SK-N-SH (cell line): Measurements from ENCODE around the gene SEMA4D. TPM values are rescaled to one million over a fixed set of nuclear protein-coding genes. Genes with fewer than 3 reads are reported as not detected.

Experiments
- CTCF ChIA-PET: fragments of 300-600, 350-600 bp; formaldehyde crosslinking; extraction: SDS; loops from one replicate; lab custom pipeline; 2021; lab: Yijun Ruan, JAX
- POLR2A ChIA-PET: fragments of 350-600 bp; sonication (Branson Sonifier 250); formaldehyde crosslinking; extraction: SDS; loops from one replicate; lab custom pipeline; 2020; ENCODE audit warnings: antibody characterized with exemption, inconsistent platforms; lab: Yijun Ruan, JAX
- DNase-seq: peaks from one replicate; pipeline ENCODE4 v3.0.0; 2012
- H2AFZ ChIP-seq: fragments of 200-600 bp; sonication (generic); 2 replicates; pipeline ENCODE4 v1.8.1; 2016; ENCODE audit warnings: antibody characterized with exemption, mild to moderate bottlenecking, low read depth
- H3F3A ChIP-seq: fragments of 200-600 bp; sonication (generic); replicated peaks from 2 replicates; pipeline ENCODE3; 2016; ENCODE audit warnings: antibody characterized with exemption, mild to moderate bottlenecking; ENCODE audit not compliant: insufficient read depth
- H3K27ac ChIP-seq, 2 experiments: fragments of 200-500 bp in 1 of 2; fragments of 200-600 bp in 1 of 2; sonication (Bioruptor generic) in 1 of 2; sonication (generic), shearing (Covaris generic) in 1 of 2; 2 replicates each; pipeline versions ENCODE4 v1.5.1 to v1.6.1; 2014 to 2016; ENCODE audit warnings: low read depth in 2 of 2, inconsistent platforms in 1 of 2, low read length in 1 of 2, mild to moderate bottlenecking in 1 of 2, mixed read lengths in 1 of 2
- H3K27me3 ChIP-seq: fragments of 200-600 bp; sonication (generic), shearing (Covaris generic); 2 replicates; pipeline ENCODE4 v1.6.1; 2016; ENCODE audit warnings: mixed run types; ENCODE audit not compliant: insufficient read depth
- H3K36me3 ChIP-seq, 2 experiments: fragments of 200-500 bp in 1 of 2; fragments of 200-600 bp in 1 of 2; sonication (Bioruptor generic) in 1 of 2; sonication (generic) in 1 of 2; replicated peaks in 1 of 2; 2 replicates each; pipeline versions ENCODE3 to v1.5.1; 2014 to 2016; ENCODE audit warnings: low read length in 1 of 2, mild to moderate bottlenecking in 1 of 2; ENCODE audit not compliant: insufficient read depth in 2 of 2, control insufficient read depth in 1 of 2
- H3K4me1 ChIP-seq, 2 experiments: fragments of 200-500 bp in 1 of 2; fragments of 200-600 bp in 1 of 2; sonication (Bioruptor generic) in 1 of 2; sonication (generic), shearing (Covaris generic) in 1 of 2; 2 replicates each; pipeline versions ENCODE4 v1.5.1 to v1.6.1; 2014 to 2016; ENCODE audit warnings: low read depth in 1 of 2, low read length in 1 of 2, mixed run types in 1 of 2; ENCODE audit not compliant: insufficient read depth in 2 of 2, control insufficient read depth in 1 of 2
- H3K4me2 ChIP-seq: fragments of 200-600 bp; sonication (generic), shearing (Covaris generic); 2 replicates; pipeline ENCODE4 v1.6.1; 2017; ENCODE audit warnings: mixed run types
- H3K4me3 ChIP-seq, 2 experiments: fragments of 200-500 bp in 1 of 2; fragments of 200-600 bp in 1 of 2; sonication (Bioruptor generic) in 1 of 2; sonication (generic), shearing (Covaris generic) in 1 of 2; 2 replicates each; pipeline versions ENCODE4 v1.5.1 to v1.8.1; 2014 to 2016; ENCODE audit warnings: low read depth in 2 of 2, inconsistent platforms in 1 of 2, low read length in 1 of 2, mild to moderate bottlenecking in 1 of 2, mixed read lengths in 1 of 2, moderate library complexity in 1 of 2
- H3K79me2 ChIP-seq: fragments of 200-600 bp; sonication (generic); 2 replicates; pipeline ENCODE4 v1.8.1; 2017; ENCODE audit warnings: mild to moderate bottlenecking; ENCODE audit not compliant: insufficient read depth
- H3K9ac ChIP-seq: fragments of 200-600 bp; sonication (generic); 2 replicates; pipeline ENCODE4 v1.6.1; 2017; ENCODE audit warnings: mixed run types
- H3K9me2 ChIP-seq: fragments of 200-600 bp; sonication (generic); 2 replicates; pipeline ENCODE4 v1.6.1; 2017; ENCODE audit warnings: mixed run types
- H3K9me3 ChIP-seq: fragments of 200-600 bp; sonication (generic); 2 replicates; pipeline ENCODE4 v1.6.1; 2017; ENCODE audit warnings: mixed run types, mild to moderate bottlenecking, moderate library complexity
- H4K20me1 ChIP-seq: fragments of 200-600 bp; sonication (generic); 2 replicates; pipeline ENCODE4 v1.6.1; 2017; ENCODE audit warnings: mild to moderate bottlenecking, mixed run types; ENCODE audit not compliant: insufficient read depth
- CHD2 ChIP-seq: fragments of 150-350 bp; IDR thresholded peaks from 2 replicates; pipeline ENCODE4 v1.6.1; 2018; ENCODE audit warnings: low read length; ENCODE audit not compliant: partially characterized antibody
- FOSL2 ChIP-seq: IDR thresholded peaks from 2 replicates; pipeline ENCODE4 v1.4.0; 2012; ENCODE audit warnings: low read depth, mild to moderate bottlenecking, moderate library complexity, borderline replicate concordance
- FOXJ3 ChIP-seq: sonication (generic); formaldehyde crosslinking; IDR thresholded peaks from 2 replicates; pipeline ENCODE4 v1.5.1; 2020; ENCODE audit warnings: mild to moderate bottlenecking, missing genetic modification reagents
- FOXM1 ChIP-seq: IDR thresholded peaks from 2 replicates; pipeline ENCODE4 v1.4.0; 2012; ENCODE audit warnings: low read depth, mild to moderate bottlenecking
- GABPA ChIP-seq: IDR thresholded peaks from 2 replicates; pipeline ENCODE4 v1.4.0; 2012; ENCODE audit warnings: low read depth, mild to moderate bottlenecking
- GATA2 ChIP-seq: sonication (generic); formaldehyde crosslinking; IDR thresholded peaks from 2 replicates; pipeline ENCODE4 v1.5.0; 2020; ENCODE audit warnings: mild to moderate bottlenecking, missing genetic modification reagents
- IRF3 ChIP-seq: fragments of 150-350 bp; IDR thresholded peaks from 2 replicates; pipeline ENCODE4 v1.6.1; 2016; ENCODE audit warnings: mild to moderate bottlenecking, low read depth, low read length
- MEF2A ChIP-seq: IDR thresholded peaks from 2 replicates; pipeline ENCODE4 v1.4.0; 2012; ENCODE audit warnings: low read depth, borderline replicate concordance
- NRF1 ChIP-seq: IDR thresholded peaks from 2 replicates; pipeline ENCODE4 v1.6.1; 2012; ENCODE audit warnings: low read depth, mild to moderate bottlenecking, low read length
- POLR2AphosphoS5 ChIP-seq: IDR thresholded peaks from 2 replicates; pipeline ENCODE4 v1.6.1; 2012; ENCODE audit warnings: low read depth, low read length
- RAD21 ChIP-seq: IDR thresholded peaks from 2 replicates; pipeline ENCODE4 v1.6.1; 2012; ENCODE audit warnings: mild to moderate bottlenecking, low read length
- RCOR1 ChIP-seq: fragments of 150-350 bp; IDR thresholded peaks from 2 replicates; pipeline ENCODE4 v1.6.1; 2017; ENCODE audit warnings: antibody characterized with exemption, low read length
- RFX5 ChIP-seq: IDR thresholded peaks from 2 replicates; pipeline ENCODE4 v1.6.1; 2012; ENCODE audit warnings: mild to moderate bottlenecking, improper control_type of control experiment, low read length
- RXRA ChIP-seq: IDR thresholded peaks from 2 replicates; pipeline ENCODE4 v1.4.0; 2012; ENCODE audit warnings: low read depth, mild to moderate bottlenecking, borderline replicate concordance
- SMC3 ChIP-seq: IDR thresholded peaks from 2 replicates; pipeline ENCODE4 v1.6.1; 2012; ENCODE audit warnings: low read depth, low read length, improper control_type of control experiment
- TEAD4 ChIP-seq: IDR thresholded peaks from 2 replicates; pipeline ENCODE4 v1.4.0; 2012; ENCODE audit warnings: mild to moderate bottlenecking, borderline replicate concordance; ENCODE audit not compliant: insufficient read depth
- YY1 ChIP-seq: IDR thresholded peaks from 2 replicates; pipeline ENCODE4 v1.4.0; 2012; ENCODE audit warnings: low read depth, mild to moderate bottlenecking
- WGBS: methylation state at CpG from one replicate; pipeline ENCODE4 v1.1.6; 2017; ENCODE audit warnings: low lambda C conversion rate; 5-methylcytosine and 5-hydroxymethylcytosine counted together
- polyA plus RNA-seq, 3 experiments: library from polyadenylated mRNA; depleted of rRNA; stranded (reverse); fragments of >200 nt; gene quantifications; 2 replicates each; pipeline ENCODE4 v1.2.3, GENCODE V29; 2012
- TF ChIP-seq, protein P1 (sequence below): fragments of 200-600 bp; sonication (generic); IDR thresholded peaks from 2 replicates; pipeline ENCODE4 v1.6.1; 2017; ENCODE audit warnings: antibody characterized with exemption, mild to moderate bottlenecking, moderate library complexity
- TF ChIP-seq, protein P2 (sequence below): IDR thresholded peaks from 2 replicates; pipeline ENCODE4 v1.6.1; 2012; ENCODE audit warnings: mild to moderate bottlenecking, low read depth, low read length, moderate library complexity
- TF ChIP-seq, protein P3 (sequence below): IDR thresholded peaks from 2 replicates; pipeline ENCODE4 v1.4.0; 2012; ENCODE audit warnings: low read depth, borderline replicate concordance
- TF ChIP-seq, protein P4 (sequence below): fragments of 150-350 bp; IDR thresholded peaks from 2 replicates; pipeline ENCODE4 v1.6.1; 2017; ENCODE audit warnings: antibody characterized with exemption, low read length, low read depth, borderline replicate concordance

SEMA4D gene
- polyA plus RNA-seq, 1 of the 3 experiments (the other 2 are of a cell fraction): 4.8 TPM

DNA sequence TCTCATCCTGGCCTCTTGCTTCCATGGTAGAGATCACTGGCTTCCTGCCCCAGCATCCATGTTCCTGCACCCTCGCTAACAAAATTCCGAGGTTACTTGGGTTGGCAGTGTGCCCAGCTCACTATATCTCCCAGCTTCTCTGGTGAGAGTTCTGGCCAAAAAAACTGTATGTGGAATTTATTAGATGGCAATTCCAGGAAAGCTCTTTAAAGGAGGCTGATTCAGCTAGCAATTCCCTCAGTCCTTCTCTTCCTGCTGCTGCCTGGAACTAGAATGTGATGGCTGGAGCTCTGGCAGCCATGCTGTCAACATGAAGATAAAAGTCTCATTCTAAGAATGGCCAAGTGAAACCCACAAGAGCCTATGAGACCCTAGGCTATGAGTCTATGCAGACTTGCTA is 90.8 kb downstream of the SEMA4D start:
- Histone ChIP-seq H3K9me2 (no peaks in the 10 kb centered on the region), H3K27ac (peak overlapping the region in 1 of 2 experiments; percentile 3; a peak in 1 of 4 replicates), H3K9ac (no peak overlapping the region), H3K9me3 (no peaks in the 10 kb centered on the region), H4K20me1 (no peaks in the 10 kb centered on the region), H3K4me2 (no peak overlapping the region), H3K27me3 (no peaks in the 10 kb centered on the region), H3F3A (no peaks in the 10 kb centered on the region), H2AFZ (no peak overlapping the region), H3K4me1 (peaks cover 0 to 38% of the 10 kb centered on the region in 2 experiments; a peak in 1 of 4 replicates), H3K79me2 (no peaks in the 10 kb centered on the region), H3K4me3 (no peak overlapping the region), H3K36me3 (no peaks in the 10 kb centered on the region)
- no peak for DNase-seq
- TF ChIP-seq GATA2 (CRISPR knock-in tag): no peak
- TF ChIP-seq YY1: no peak
- TF ChIP-seq, protein P1, sequence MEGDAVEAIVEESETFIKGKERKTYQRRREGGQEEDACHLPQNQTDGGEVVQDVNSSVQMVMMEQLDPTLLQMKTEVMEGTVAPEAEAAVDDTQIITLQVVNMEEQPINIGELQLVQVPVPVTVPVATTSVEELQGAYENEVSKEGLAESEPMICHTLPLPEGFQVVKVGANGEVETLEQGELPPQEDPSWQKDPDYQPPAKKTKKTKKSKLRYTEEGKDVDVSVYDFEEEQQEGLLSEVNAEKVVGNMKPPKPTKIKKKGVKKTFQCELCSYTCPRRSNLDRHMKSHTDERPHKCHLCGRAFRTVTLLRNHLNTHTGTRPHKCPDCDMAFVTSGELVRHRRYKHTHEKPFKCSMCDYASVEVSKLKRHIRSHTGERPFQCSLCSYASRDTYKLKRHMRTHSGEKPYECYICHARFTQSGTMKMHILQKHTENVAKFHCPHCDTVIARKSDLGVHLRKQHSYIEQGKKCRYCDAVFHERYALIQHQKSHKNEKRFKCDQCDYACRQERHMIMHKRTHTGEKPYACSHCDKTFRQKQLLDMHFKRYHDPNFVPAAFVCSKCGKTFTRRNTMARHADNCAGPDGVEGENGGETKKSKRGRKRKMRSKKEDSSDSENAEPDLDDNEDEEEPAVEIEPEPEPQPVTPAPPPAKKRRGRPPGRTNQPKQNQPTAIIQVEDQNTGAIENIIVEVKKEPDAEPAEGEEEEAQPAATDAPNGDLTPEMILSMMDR: no peak
- no peak for TF ChIP-seq RCOR1
- no peak for TF ChIP-seq CHD2
- no peak for TF ChIP-seq GABPA
- TF ChIP-seq FOXJ3 (CRISPR knock-in tag): no peak
- no peak for TF ChIP-seq NRF1
- TF ChIP-seq, protein P2, sequence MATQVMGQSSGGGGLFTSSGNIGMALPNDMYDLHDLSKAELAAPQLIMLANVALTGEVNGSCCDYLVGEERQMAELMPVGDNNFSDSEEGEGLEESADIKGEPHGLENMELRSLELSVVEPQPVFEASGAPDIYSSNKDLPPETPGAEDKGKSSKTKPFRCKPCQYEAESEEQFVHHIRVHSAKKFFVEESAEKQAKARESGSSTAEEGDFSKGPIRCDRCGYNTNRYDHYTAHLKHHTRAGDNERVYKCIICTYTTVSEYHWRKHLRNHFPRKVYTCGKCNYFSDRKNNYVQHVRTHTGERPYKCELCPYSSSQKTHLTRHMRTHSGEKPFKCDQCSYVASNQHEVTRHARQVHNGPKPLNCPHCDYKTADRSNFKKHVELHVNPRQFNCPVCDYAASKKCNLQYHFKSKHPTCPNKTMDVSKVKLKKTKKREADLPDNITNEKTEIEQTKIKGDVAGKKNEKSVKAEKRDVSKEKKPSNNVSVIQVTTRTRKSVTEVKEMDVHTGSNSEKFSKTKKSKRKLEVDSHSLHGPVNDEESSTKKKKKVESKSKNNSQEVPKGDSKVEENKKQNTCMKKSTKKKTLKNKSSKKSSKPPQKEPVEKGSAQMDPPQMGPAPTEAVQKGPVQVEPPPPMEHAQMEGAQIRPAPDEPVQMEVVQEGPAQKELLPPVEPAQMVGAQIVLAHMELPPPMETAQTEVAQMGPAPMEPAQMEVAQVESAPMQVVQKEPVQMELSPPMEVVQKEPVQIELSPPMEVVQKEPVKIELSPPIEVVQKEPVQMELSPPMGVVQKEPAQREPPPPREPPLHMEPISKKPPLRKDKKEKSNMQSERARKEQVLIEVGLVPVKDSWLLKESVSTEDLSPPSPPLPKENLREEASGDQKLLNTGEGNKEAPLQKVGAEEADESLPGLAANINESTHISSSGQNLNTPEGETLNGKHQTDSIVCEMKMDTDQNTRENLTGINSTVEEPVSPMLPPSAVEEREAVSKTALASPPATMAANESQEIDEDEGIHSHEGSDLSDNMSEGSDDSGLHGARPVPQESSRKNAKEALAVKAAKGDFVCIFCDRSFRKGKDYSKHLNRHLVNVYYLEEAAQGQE: no peak
- WGBS: 48% methylated on average over 2 of the region's 2 CpGs
- ChIA-PET POLR2A (no interaction called here), CTCF (interaction anchor here (1.2 to 1.5 kb wide), 2 partner anchors 88 to 144 kb away, joined by 3 read pairs; partner anchors contain the start of gene SECISBP2)

DNA sequence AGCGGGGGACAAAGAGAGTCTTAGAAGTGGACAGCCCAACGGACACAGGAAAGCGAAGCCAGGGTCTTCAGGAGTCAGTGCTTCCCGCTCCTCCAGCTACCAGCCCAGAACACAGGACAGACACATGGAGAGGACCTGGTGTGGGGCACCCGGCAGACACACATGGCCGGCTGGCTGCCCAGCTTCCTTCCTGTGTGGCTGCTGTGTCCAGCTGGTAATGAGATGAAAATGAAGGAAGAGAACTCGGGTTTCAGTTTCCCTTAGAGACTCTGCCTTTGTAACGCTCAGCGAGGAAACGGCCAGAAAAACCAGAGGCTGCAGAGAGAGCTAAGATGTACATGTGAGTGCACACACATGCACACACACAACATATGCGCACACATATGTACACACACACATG is 92.1 kb downstream of the SEMA4D start:
- DNase-seq: peak; percentile 57
- Histone ChIP-seq H3K9me2 (no peaks in the 10 kb centered on the region), H3K4me2 (no peak overlapping the region), H3K4me3 (no peak overlapping the region), H3K79me2 (no peaks in the 10 kb centered on the region), H3K9ac (no peak overlapping the region), H3K4me1 (peaks cover 0 to 32% of the 10 kb centered on the region in 2 experiments; a peak in 1 of 4 replicates), H3K36me3 (no peaks in the 10 kb centered on the region), H3K27ac (peak overlapping the region in 1 of 2 experiments; percentile 58; a peak in 2 of 4 replicates), H4K20me1 (no peaks in the 10 kb centered on the region), H2AFZ (no peak overlapping the region), H3K9me3 (no peaks in the 10 kb centered on the region), H3K27me3 (no peaks in the 10 kb centered on the region), H3F3A (no peaks in the 10 kb centered on the region)
- ChIA-PET CTCF (interaction anchor here (0.9 to 1.5 kb wide), 2 partner anchors 87 to 143 kb away, joined by 3 read pairs; partner anchors contain the start of gene SECISBP2), POLR2A (no interaction called here)
- 86% methylated on average over 11 of the region's 11 CpGs for WGBS
- no peak for TF ChIP-seq RAD21
- TF ChIP-seq MEF2A: no peak
- TF ChIP-seq, protein P3, sequence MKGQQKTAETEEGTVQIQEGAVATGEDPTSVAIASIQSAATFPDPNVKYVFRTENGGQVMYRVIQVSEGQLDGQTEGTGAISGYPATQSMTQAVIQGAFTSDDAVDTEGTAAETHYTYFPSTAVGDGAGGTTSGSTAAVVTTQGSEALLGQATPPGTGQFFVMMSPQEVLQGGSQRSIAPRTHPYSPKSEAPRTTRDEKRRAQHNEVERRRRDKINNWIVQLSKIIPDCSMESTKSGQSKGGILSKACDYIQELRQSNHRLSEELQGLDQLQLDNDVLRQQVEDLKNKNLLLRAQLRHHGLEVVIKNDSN: no peak
- no peak for TF ChIP-seq FOXJ3 (CRISPR knock-in tag)
- no peak for TF ChIP-seq POLR2AphosphoS5
- no peak for TF ChIP-seq RFX5
- TF ChIP-seq SMC3: no peak
- no peak for TF ChIP-seq GATA2 (CRISPR knock-in tag)
- no peak for TF ChIP-seq IRF3
- no peak for TF ChIP-seq FOXM1
- TF ChIP-seq TEAD4: no peak
- TF ChIP-seq GABPA: no peak
- TF ChIP-seq FOSL2: no peak
- TF ChIP-seq, protein P4, sequence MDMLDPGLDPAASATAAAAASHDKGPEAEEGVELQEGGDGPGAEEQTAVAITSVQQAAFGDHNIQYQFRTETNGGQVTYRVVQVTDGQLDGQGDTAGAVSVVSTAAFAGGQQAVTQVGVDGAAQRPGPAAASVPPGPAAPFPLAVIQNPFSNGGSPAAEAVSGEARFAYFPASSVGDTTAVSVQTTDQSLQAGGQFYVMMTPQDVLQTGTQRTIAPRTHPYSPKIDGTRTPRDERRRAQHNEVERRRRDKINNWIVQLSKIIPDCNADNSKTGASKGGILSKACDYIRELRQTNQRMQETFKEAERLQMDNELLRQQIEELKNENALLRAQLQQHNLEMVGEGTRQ: no peak
- TF ChIP-seq NRF1: no peak
- no peak for TF ChIP-seq RXRA
